Smooth muscle cell (in vitro differentiated cells): ENCODE data around the gene CCDC102B. TPM values are rescaled to one million over a fixed set of nuclear protein-coding genes. Genes with fewer than 3 reads are reported as not detected.

Experiments
- DNase-seq: peaks from one replicate; lab custom pipeline; 2025; ENCODE audit not compliant: unreplicated experiment; lab: John Stamatoyannopoulos, UW
- H2AFZ ChIP-seq: fragments of 200-600 bp; sonication (generic); 2 replicates; pipeline ENCODE4 v1.6.0; 2016; ENCODE audit warnings: antibody characterized with exemption, low read depth, mild to moderate bottlenecking
- H3F3A ChIP-seq: fragments of 200-600 bp; sonication (generic); 2 replicates; pipeline ENCODE4 v1.6.0; 2017; ENCODE audit warnings: antibody characterized with exemption, low read depth
- H3K27ac ChIP-seq: fragments of 200-600 bp; sonication (generic); 2 replicates; pipeline ENCODE4 v1.5.1; 2016; ENCODE audit warnings: low read depth, mild to moderate bottlenecking
- H3K27me3 ChIP-seq: fragments of 200-600 bp; sonication (generic); 2 replicates; pipeline ENCODE4 v1.6.1; 2016; ENCODE audit warnings: low read depth, mild to moderate bottlenecking
- H3K36me3 ChIP-seq: fragments of 200-600 bp; sonication (generic); 2 replicates; pipeline ENCODE4 v1.5.1; 2016; ENCODE audit warnings: low read depth
- H3K4me1 ChIP-seq: fragments of 200-600 bp; sonication (generic); 2 replicates; pipeline ENCODE4 v1.5.1; 2016; ENCODE audit warnings: low read depth
- H3K4me2 ChIP-seq: fragments of 200-600 bp; sonication (generic); 2 replicates; pipeline ENCODE4 v1.6.0; 2016; ENCODE audit warnings: mild to moderate bottlenecking
- H3K4me3 ChIP-seq: fragments of 200-600 bp; sonication (generic); 2 replicates; pipeline ENCODE4 v1.5.1; 2016; ENCODE audit warnings: mild to moderate bottlenecking
- H3K79me2 ChIP-seq: fragments of 200-600 bp; sonication (generic); 2 replicates; pipeline ENCODE4 v1.6.0; 2016; ENCODE audit warnings: low read depth, mild to moderate bottlenecking
- H3K9ac ChIP-seq: fragments of 200-600 bp; sonication (generic); 2 replicates; pipeline ENCODE4 v1.6.0; 2016; ENCODE audit warnings: low read depth
- H3K9me3 ChIP-seq: fragments of 200-600 bp; sonication (generic); replicated peaks from 2 replicates; pipeline ENCODE4 v1.5.1; 2016; ENCODE audit warnings: low read depth
- H4K20me1 ChIP-seq: fragments of 200-600 bp; sonication (generic); 2 replicates; pipeline ENCODE4 v1.6.0; 2016; ENCODE audit warnings: low read depth
- CTCF ChIP-seq: fragments of 200-600 bp; sonication (generic); IDR thresholded peaks from 2 replicates; pipeline ENCODE4 v1.5.1; 2017; ENCODE audit warnings: borderline replicate concordance, mild to moderate bottlenecking, antibody characterized with exemption; ENCODE audit not compliant: insufficient read depth, poor library complexity, severe bottlenecking
- WGBS: methylation state at CpG from one replicate; pipeline ENCODE4 v1.1.7; 2016; ENCODE audit warnings: low lambda C conversion rate; 5-methylcytosine and 5-hydroxymethylcytosine counted together
- polyA plus RNA-seq: library from polyadenylated mRNA; unstranded; fragments of >200 nt; fragmentation: Nextera tagmentation; extraction: Ambion mirVana; gene quantifications from 2 replicates; pipeline ENCODE4 v1.2.1, GENCODE V29; 2016
- total RNA-seq: library from RNA; depleted of rRNA; stranded (reverse); fragments of >200 nt; gene quantifications from 2 replicates; pipeline ENCODE4 v1.2.3, GENCODE V29; 2014

CCDC102B gene
- total and polyA plus RNA-seq, 2 experiments from 2014 or later: 9.7 to 10.3 TPM

- Histone ChIP-seq H3F3A (no peaks in the 10 kb centered on the region), H3K27ac (no peak overlapping the region), H3K79me2 (no peaks in the 10 kb centered on the region), H3K9me3 (no peaks in the 10 kb centered on the region), H3K36me3 (no peaks in the 10 kb centered on the region), H3K27me3 (no peaks in the 10 kb centered on the region), H3K9ac (no peak overlapping the region), H2AFZ (peak overlapping the region; percentile 63), H3K4me3 (no peak overlapping the region), H4K20me1 (no peaks in the 10 kb centered on the region), H3K4me2 (no peak overlapping the region), H3K4me1 (peaks cover 9% of the 10 kb centered on the region)
- no peak for TF ChIP-seq CTCF
- DNase-seq: no peak
Measured at GRCh38 chr18:68793951-68794350, 3.9 kb upstream of the CCDC102B start.

DNA sequence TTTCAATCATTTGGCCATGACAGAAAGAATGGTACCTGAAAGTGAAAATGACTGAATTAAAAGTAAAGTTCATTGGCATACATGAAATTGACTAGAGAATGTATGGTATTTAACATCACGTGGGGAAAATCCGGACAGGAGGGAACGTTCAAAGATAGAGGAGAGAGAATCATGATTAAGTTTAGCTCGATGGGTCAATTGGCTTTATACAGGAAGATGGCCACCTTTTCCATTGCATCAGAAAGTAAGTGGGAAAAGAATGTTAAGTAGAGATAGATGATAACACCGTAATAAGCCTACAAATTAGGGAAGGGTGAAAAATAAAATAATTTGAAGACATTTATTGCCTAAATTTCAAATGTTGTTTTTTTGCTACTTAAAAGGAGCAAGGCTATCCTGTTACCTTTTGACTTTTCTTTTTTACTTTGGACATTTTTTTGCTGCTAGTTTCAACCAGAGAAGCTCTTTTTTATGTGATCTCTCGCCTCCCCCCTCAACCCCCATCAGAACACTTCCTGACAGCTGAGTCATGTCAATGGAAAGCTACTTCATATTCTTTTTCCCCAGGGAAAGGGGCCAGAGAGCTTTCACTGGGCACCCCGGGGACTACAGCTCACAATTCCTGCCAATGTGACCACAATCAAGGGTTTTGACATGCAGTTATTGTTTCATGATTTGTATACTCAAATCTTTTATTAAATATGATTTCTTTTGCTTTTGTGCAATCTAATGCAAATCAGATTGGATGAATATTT is 767 bp upstream of the CCDC102B start:
- Histone ChIP-seq H3K36me3 (no peaks in the 10 kb centered on the region), H3K4me3 (no peak overlapping the region), H3K4me2 (peak overlapping the region; percentile 75), H3K79me2 (no peaks in the 10 kb centered on the region), H3F3A (no peaks in the 10 kb centered on the region), H3K9me3 (no peaks in the 10 kb centered on the region), H3K4me1 (peaks cover 9% of the 10 kb centered on the region), H3K27ac (peak overlapping the region; percentile 18), H3K27me3 (no peaks in the 10 kb centered on the region), H3K9ac (no peak overlapping the region), H4K20me1 (no peaks in the 10 kb centered on the region), H2AFZ (peak overlapping the region; percentile 19)
- WGBS: 47% methylated on average over 7 of the region's 7 CpGs
- DNase-seq: no peak
- TF ChIP-seq CTCF: no peak

DNA sequence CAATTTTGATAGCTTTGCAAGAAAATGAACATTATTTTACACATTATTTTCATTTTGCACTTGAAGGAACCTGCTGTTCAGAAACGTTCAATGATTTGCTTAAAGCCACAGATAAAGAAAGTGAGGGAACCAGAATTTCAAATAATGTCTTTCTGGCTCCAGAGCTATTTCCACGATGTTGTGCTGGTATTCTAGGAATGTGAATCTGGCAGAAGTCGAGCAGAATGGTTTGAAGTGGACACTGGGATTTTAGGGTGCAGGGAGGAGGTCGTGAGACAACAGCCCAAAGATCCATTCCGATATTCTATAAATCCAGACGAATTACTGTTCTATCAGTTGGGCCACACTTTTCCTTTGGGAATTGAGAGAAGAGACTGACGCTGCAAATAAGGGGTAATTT is 2.2 kb downstream of the CCDC102B start:
- 53% methylated on average over 7 of the region's 7 CpGs for WGBS
- Histone ChIP-seq H3K9ac (no peak overlapping the region), H3K27me3 (no peaks in the 10 kb centered on the region), H3K4me2 (peak overlapping the region; percentile 75), H2AFZ (no peak overlapping the region), H3K4me1 (peaks cover 13% of the 10 kb centered on the region), H3K27ac (no peak overlapping the region), H3K9me3 (no peaks in the 10 kb centered on the region), H3K4me3 (peak overlapping the region; percentile 32), H3K36me3 (no peaks in the 10 kb centered on the region), H4K20me1 (no peaks in the 10 kb centered on the region), H3K79me2 (no peaks in the 10 kb centered on the region), H3F3A (no peaks in the 10 kb centered on the region)
- no peak for DNase-seq
- TF ChIP-seq CTCF: no peak

GRCh38 chr18:68803356-68803755 is 5.5 kb downstream of the CCDC102B start:
- peak overlapping the region; percentile 55 for H3K4me2 ChIP-seq

More at GRCh38 chr18:68803356-68803755, 5.5 kb downstream of the CCDC102B start:
- Histone ChIP-seq H3K9ac (no peak overlapping the region), H3K4me3 (no peak overlapping the region), H2AFZ (no peak overlapping the region), H3K36me3 (no peaks in the 10 kb centered on the region), H3K27ac (peak overlapping the region; percentile 78), H3K79me2 (no peaks in the 10 kb centered on the region), H4K20me1 (no peaks in the 10 kb centered on the region), H3K27me3 (no peaks in the 10 kb centered on the region), H3K9me3 (no peaks in the 10 kb centered on the region), H3F3A (no peaks in the 10 kb centered on the region), H3K4me1 (peaks cover 4% of the 10 kb centered on the region)
- peak; percentile 6 for DNase-seq
- 22% methylated on average over 3 of the region's 3 CpGs for WGBS
- TF ChIP-seq CTCF: no peak
